Inflammatory macrophage treated with lipopolysaccharide for 4 hours (primary cell): ENCODE measurements around the gene LMF1.

Experiments
- DNase-seq: peaks from one replicate; pipeline ENCODE4 v3.0.0-alpha.2; 2020

LMF1 gene

GRCh38 chr16:908526-909155, 62.1 kb downstream of the LMF1 start:
- DNase-seq, result no peak

GRCh38 chr16:907842-908241, 62.9 kb downstream of the LMF1 start:
- no peak for DNase-seq

- no peak for DNase-seq
These were observed 63.4 kb downstream of the LMF1 start for GRCh38 chr16:907361-907760.

GRCh38 chr16:906296-906695, 64.5 kb downstream of the LMF1 start:
- DNase-seq, result no peak

- no peak for DNase-seq
These were observed 68.8 kb downstream of the LMF1 start for GRCh38 chr16:901715-902601.

GRCh38 chr16:901149-901548, 69.6 kb downstream of the LMF1 start:
- no peak for DNase-seq

GRCh38 chr16:900211-900610, 70.6 kb downstream of the LMF1 start:
- DNase-seq, result no peak

GRCh38 chr16:899683-900060, 71.1 kb downstream of the LMF1 start:
- DNase-seq, result no peak

- no peak for DNase-seq
These were observed 71.8 kb downstream of the LMF1 start for GRCh38 chr16:898761-899682.

- DNase-seq, result no peak
These were observed 72.6 kb downstream of the LMF1 start for GRCh38 chr16:898216-898615.

GRCh38 chr16:897701-898100, 73.1 kb downstream of the LMF1 start:
- no peak for DNase-seq

- DNase-seq, result no peak
These were observed 73.6 kb downstream of the LMF1 start for GRCh38 chr16:897200-897543.

- DNase-seq, result no peak
These were observed 74.3 kb downstream of the LMF1 start for GRCh38 chr16:896261-897199.

GRCh38 chr16:895371-895770, 75.4 kb downstream of the LMF1 start:
- DNase-seq, result no peak

GRCh38 chr16:894841-895240, 75.9 kb downstream of the LMF1 start:
- no peak for DNase-seq

- DNase-seq, result no peak
These were observed 76.6 kb downstream of the LMF1 start for GRCh38 chr16:894136-894535.

- no peak for DNase-seq
These were observed 77.4 kb downstream of the LMF1 start for GRCh38 chr16:893360-893759.

- no peak for DNase-seq
These were observed 78.1 kb downstream of the LMF1 start for GRCh38 chr16:892536-893255.

GRCh38 chr16:892006-892405, 78.8 kb downstream of the LMF1 start:
- DNase-seq, result no peak

- DNase-seq, result no peak
These were observed 79.4 kb downstream of the LMF1 start for GRCh38 chr16:891353-891740.

- DNase-seq, result no peak
These were observed 80.0 kb downstream of the LMF1 start for GRCh38 chr16:890716-891352.
